NK-92 treated with Interleukin-12 subunit alpha and Interleukin-12 subunit beta, amount 100 ng/mL, for 24 hours (cell line): Measurements from ENCODE around the gene ROBO2.
"Not testable (repeated sequence)": the region's sequence is repeated elsewhere in the genome, so short reads cannot be mapped to it uniquely, and the experiment has no call there.

Source experiments
- DNase-seq: peaks from one replicate; lab custom pipeline; 2025; lab: John Stamatoyannopoulos, UW

The ROBO2 gene

DNA sequence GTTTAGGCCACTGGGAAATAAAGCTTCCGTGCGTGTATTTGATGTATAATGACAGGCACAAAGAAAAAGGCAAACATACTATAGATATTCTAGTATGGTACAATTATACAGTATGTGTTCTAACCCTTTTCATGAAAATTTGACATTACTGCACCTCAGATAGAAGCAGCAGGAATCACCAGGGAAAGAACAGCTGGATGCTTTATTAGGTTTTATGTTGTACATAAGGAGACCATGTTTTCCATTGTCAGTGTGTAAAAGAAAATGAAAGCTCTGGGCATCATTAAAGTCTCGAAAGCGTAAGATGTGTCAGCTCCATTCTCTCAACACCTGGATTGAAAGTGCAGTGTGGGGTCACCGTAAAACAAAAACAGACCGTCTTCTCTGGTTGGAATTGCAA is 302.1 kb downstream of the ROBO2 start:
- DNase-seq = no peak

DNA sequence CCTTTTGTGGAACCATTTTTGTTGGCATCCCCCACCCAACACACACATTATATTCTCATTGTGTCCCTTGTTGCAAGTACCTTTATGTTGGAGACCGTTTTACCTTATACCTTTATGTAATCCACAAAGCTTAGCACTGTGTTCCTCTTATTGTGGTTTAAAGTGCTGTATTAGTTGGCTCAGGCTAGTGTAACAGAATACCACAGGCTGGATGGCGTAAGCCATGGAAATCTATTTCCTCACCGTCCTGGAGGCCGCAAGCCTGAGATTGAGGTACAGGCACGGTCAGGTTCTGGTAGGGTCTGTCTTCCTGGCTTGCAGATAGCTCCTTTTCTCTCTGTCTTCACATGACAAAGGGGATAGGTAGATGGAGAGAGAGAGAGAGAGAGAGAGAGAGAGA is 302.8 kb downstream of the ROBO2 start:
- DNase-seq = no peak

DNA sequence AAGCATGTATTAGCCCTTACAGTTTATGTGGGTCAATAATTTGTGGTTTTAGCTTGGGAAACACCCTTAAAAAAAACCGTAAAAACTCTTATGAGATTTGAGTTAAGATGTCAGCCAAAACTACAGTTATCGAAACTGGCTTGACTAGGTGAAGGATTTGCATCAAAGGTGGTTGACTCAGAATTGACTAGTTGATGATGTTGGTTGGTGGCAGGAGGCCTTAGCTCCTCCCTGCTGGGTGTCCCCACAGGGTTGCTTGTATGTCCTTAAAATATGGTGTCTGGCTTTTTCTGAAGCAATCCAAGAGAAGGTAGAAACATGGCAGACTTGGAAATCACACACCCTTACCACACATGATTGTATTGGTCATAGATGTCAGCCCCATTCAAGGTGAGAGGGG is 305.1 kb downstream of the ROBO2 start:
- DNase-seq = no peak

DNA sequence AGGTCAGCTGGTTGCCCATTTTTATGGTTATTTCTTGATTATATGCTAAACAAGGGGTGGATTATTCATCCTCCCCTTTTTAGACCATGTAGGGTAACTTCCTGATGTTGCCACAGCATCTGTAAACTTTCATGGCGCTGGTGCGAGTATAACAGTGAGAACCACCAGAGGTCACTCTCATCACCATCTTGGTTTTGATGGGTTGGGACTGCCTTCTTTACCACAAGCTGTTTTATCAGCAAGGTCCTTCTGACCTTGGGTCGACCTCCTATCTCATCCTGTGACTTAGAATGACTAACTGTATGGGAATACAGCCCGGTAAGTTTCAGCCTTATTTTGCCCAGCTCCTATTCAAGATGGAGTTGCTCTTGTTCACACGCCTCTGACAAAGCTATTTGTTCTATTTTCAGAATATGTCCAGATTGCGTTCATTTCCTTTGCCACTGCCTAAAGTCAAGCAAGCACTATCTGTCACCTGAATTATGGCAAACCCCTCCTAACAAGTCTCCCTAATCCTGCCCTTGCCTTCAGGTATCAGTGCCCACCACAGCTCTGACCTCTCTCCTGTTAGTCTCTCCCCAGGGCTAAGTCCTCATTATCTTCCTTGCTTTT is 308.5 kb downstream of the ROBO2 start:
- DNase-seq = no peak

DNA sequence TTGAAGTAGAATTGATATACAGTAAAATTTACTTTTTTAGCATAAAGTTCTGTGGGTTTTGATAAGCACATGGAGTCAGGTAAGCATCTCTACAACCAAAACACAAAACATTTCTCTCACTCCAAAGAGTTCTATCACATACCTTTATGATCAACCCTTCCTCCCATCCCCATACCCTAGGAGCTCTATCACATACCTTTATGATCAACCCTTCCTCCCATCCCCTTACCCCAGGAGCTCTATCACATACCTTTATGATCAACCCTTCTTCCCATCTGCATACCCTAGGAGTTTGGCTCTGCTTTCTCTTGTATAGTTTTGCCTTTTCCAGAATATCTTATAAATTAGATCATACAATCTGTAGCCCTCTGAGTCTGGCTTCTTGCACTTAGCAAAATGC is 315.1 kb downstream of the ROBO2 start:
- DNase-seq = no peak

DNA sequence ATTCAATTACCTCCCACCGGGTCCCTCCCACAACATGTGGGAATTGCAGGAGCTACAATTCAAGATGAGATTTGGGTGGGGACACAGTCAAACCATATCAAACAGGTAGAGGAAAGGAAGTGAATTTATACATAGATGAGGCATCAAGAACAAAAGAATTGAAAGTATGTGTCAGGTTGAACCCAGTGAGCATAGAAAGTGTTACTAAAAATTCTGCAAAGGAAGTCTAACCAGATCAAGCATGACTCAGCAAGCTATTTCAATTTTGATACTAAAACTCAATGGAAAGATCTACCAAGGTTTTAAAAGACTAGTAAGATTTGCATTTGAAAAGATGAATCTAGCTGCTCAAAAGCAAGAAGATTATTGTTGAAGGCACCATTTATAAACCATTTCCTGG is 323.0 kb downstream of the ROBO2 start:
- DNase-seq = no peak

DNA sequence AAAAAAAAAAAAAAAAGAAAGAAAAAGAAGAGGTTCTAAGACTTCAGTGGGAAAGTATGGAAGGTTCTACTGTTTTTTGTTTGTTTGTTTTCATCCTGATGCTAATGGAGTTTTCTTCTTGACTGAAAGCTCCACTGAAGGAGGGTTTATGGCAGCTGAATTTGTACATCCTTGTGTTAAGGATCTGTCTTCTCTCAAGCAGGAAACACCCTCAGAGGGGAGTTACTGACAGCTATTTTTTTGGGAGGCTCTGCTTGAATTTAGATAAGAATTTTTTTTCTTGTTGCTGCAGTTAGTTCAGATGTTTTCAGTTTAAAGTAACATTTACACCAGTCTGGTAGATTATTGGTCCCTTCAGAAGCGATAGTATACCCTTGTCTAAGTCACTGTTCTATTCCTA is 325.3 kb downstream of the ROBO2 start:
- DNase-seq = no peak

DNA sequence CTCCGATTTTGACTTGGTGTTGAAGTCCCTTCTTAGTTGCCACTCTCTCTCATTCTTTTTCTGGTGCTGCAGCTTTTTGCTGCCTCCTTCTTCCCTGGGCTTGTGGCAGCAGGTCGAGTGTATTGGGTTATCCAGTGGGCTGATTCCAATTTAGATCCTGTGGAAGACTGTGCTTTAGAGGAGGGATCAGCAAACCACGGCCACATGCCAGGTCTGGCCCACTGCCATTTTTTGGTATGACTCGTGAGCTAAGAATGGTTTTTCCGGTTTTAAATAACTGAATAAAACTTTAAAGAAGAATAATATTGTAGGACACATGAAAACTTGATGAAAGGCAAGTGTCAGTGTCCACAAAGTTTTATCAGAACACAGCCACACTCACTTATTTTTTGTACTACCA is 330.5 kb downstream of the ROBO2 start:
- DNase-seq = no peak

DNA sequence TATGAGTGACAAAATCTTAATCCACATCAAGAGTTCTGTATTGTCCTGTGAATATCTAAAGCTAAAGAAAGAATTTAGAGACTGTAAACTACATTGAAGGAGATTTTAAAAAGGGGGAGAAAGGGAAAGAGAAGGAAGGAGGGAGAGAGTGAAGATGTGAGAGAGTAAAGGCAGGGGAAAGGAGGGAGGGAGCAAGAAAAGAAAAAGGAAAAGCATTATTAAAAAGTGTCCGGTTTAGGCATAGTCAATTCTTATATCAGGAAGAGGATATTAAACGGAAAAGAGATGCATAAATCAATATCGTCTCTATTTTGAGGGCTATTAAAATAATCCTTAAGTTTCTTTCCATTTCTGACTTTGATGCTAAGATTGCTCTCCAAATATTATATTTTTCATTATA is 332.1 kb downstream of the ROBO2 start:
- no peak for DNase-seq

DNA sequence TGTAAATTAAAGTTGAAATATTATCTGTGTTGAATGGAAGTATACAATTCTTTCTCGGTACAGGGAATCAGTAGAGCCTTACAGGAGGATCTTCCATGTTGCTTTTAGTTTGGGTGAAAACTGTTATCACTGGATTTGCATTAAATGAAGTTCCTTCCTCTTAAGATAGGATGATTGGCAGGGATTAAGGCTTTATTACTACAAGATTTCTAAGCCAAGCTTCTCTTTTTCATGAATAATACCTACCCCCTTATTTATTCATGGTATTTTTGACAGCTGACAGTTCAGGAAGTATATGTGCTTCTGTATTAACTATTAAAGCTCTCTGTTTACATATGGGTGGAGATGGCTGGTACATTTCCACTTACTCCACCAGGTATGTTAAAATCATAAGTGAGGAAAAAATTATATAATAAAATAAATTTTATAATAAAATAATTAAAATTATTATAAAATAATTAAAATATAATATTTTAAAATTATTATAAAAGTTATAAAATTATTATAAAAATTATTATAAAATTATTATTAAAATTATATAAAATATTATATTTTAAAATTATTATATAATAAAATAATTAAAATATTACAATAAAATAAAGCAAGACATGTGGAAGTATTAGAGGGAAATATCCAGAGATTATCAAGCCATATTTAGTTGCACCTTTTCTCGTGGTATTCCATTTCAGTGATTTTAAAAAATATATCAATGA is 332.9 kb downstream of the ROBO2 start:
- no peak for DNase-seq

DNA sequence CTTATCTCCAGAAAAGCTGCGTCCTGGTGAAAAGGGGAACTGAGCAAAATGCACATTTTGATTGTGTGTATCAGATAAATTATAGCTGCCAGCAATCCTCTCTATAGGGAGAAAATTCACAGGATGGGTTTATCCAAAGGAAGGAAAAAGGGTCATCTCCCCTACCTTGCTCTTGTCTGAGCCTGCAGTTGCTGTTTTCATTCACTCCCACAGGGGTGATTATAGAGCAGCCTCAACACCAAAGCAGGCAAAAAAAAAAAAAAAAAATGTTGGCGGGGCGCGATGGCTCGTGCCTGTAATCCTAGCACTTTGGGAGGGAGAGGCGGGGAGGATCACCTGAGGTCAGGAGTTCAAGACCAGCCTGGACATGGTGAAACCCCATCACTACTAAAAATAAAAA is 333.7 kb downstream of the ROBO2 start:
- DNase-seq = no peak

DNA sequence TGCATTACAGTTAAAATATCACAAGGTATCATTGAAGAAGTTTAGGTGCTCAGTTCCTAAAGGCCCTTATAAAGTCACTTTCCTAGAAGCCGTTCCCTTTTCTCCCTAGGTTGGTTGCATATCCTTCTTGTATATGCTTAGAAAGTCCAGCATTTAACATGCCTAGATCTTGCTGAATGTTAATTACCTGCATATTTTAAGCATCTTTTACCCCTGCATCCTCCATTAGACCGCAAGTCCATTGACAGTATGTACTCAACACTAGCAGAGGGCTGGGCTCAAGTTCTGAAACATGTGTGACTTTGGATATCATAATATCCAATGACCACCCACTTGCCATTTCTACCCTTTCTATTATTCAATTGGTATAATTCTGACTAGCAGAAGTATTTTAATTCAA is 336.6 kb downstream of the ROBO2 start:
- DNase-seq = no peak

DNA sequence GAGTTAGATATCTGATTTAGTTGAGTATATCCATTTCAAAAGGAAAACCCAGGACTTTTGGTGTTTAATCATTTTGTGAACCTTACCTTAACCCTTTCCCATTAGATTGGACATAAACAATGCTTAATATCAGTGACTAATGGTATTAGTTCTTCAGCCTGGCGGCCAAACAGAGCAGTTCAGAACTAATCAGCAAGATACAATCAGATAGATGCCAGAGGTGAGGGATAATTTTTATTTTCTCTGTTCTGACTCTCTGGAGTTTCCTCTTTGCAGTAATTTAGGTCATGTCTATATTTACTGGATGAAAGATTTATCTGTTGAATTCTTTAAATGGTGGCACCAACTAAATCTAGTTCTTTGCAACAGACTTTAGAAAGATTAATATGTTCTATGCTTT is 337.8 kb downstream of the ROBO2 start:
- no peak for DNase-seq

DNA sequence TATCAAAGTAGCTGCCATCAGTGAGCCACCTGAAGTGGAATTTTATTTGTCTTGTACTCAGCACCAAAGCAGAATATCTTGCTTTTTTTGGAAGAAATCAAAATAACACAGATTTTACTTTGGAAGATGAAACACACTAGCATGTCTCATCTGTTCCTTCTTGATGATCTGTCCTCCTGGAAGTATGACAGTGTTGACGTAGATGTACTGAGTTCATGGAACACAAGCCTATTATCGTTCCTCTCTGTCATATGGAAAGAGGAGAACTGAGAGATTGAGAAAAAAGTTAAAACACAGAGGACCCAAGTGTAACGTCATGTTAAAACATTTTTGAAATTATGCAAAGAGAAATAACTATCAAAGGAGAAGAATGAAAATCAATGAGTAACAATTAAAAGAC is 340.2 kb downstream of the ROBO2 start:
- DNase-seq = no peak

DNA sequence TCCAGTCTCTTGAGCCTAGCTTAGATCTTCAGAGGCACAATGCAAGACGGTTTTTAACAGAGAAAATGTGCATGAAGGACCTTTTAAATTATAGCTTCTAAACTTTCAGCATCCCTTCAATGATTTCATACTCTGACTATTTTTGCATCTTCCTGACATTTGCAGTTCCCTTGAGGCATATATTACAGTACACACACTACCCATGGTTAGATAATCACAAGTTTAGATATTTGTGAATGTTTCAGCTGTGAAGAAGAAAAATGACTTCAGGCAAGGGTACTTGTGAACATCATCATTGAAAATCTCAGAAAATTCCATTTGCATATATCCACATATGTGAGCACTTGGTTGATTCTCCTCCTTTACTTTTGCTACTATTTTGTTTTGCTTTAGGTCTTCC is 341.5 kb downstream of the ROBO2 start:
- DNase-seq = no peak

DNA sequence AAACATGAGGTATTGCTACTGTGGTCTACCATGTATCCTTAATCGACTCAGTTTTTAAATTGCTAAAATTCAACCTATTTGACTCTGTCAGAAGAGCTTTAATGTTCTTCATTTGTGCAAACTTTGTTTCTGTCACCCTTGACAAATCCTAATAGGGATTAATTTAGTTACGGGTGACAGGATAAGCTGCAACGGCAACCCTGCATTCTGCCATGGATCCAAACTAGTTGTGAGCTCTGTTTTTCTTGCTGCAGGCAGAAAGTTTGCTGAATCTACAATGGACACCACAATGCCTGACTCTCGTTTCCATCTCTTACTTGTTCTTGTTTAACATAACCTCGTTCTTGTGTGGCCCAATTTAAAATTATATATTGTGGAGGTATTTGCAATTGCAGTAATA is 352.3 kb downstream of the ROBO2 start:
- no peak for DNase-seq

DNA sequence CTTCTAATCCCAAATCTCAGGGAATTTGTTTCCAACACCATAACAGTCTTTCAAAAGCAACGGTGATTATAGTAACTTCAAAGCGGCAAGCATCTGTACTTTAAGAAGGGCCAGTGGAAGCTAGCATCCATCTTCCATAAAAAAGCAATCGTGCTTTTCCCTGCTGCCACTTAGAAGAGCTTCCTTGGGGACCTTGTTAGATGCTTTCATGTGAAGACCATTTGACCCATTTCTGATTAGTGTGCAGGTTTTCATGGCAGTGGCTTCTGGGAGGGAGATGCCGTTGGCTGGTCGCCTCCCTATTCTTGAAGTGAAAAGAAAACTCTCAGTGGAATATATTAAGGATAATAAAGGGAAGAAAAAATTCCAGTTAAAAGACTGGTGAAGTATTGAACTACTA is 354.1 kb downstream of the ROBO2 start:
- no peak for DNase-seq

DNA sequence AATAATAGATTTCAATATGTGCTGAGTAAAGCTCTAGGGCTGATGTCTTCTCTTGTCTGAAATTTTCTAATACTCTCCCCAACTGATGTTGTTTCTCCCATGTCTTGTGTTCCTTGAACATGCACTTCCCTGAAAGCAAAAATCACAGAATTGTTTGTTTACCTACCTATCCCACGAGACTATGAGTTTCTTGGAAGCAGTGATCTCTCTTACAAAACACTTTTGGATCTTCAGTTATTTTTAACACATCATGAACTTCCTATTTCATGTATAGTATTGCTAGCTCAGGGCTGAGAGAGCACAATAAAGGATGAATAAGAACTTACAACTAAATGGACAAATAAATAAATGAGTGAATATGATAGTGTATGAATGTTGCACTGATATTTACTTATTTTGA is 365.0 kb downstream of the ROBO2 start:
- DNase-seq = no peak

DNA sequence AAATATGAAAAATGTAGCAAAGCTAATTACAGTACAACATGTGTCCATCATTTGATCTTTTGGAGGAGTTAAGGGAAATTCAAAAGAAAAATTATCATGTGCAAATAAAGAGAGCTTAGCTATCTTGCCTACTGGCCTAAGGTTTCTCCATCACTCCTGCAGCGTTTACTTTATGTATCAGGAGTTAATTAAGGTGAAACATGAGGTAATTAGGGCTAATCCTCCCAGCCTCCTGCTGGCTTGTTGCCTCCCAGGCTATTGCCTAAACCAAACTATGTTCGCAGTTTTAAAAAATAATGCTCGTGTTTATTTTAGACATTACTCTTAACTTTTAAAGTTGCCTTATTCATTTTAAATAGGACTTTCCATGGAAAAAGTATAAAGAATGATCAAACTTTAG is 367.5 kb downstream of the ROBO2 start:
- no peak for DNase-seq

DNA sequence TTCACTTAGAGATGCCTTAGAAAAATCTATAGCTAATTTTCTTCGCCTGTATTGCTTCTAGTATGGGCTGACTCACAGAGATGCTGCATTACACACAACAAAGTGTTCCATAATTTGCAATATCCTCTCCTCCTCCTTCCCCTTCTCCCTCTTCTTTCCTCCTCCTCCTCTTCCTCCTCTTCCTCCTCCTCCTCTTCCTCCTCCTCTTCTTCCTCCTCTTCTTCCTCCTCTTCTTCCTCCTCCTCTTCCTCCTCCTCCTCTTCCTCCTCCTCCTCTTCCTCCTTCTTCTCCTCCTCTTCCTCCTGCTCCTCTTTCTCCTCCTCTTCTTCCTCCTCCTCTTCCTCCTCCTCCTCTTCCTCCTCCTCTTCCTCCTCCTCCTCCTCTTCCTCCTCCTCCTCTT is 370.4 kb downstream of the ROBO2 start:
- DNase-seq = not testable (repeated sequence)

DNA sequence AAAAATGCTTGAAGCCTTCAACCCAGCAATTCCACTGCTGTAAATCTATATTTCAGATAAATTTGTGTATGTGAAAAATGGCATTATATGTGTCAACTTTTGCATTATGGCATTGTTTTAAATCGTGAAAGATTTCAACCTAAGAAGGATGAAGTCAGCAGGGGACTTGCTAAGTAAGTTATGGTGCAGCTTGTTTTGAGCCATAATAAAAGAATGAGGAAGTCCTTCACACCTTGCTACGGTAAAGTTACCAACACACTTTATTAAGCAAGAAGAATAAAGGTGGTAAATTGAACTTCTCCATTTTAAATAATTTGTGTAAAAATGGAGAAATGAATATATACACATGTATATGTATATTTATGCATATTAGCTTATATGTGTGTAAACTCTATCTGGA is 371.4 kb downstream of the ROBO2 start:
- DNase-seq = no peak

DNA sequence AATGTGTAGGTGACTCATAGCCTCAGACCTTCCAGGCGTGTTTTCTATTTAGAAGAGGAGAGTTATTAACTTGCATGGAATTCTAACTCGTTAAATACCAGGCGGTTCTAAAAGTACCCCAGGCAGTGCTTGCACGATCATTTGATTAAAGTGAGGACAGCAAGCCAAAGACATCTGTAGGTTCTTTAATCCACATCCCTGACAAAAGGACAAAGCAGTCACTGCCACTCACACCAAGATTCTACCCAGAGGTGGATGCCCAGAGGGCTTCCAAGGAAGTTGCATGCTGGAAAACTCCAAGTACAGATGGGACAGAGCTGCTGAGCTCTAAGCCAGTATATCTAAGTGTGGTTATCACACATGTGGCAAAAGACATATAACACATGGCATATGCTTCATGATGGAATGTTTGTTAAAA is 372.1 kb downstream of the ROBO2 start:
- DNase-seq = no peak

DNA sequence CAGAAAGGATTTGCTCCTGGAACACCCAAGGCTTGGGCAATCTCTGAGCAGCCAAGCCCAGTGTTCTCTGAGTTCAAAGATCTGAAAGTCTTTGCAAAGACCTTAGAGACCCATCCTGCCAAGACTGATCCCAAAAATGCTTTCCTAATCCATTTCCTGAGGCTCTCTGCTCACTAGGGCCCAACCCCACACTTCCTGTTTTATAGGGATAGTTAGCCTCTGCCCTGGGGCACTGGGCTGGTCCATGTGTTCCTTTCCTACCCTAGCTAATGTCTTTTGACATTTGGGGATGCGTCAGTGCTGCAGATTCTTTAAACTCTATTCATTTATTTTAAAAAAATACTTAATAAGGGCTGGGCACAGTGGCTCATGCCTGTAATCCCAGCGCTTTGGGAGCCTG is 372.7 kb downstream of the ROBO2 start:
- DNase-seq = no peak

DNA sequence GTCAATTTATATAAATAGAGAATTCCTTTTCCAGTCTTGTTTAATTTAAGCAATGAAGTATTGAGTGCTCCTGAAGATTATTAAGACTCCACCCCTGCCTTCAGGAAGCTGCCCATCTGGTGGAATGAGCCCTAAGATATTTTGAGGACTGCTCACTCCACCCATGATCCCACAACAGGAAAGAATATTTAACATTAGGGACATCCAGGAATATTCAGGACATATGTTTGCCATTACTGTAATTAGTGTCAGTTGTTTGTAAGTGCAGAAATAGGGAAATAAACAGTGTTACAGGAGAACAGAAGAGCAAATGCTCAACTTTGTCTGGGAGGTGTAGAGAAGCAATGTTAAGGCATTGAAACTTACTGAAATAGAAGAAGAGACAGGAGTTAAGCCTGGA is 375.0 kb downstream of the ROBO2 start:
- DNase-seq = no peak
